GM21576 (cell line): ENCODE data around the gene ELF2.
A peak's percentile ranks its signal among the peaks of the same experiment; 100 is the strongest.
"Not testable (repeated sequence)": the region's sequence is repeated elsewhere in the genome, so short reads cannot be mapped to it uniquely, and the experiment has no call there.

ENCODE experiments used
- ATAC-seq: cut with Tn5 transposase; IDR thresholded peaks from one replicate; pipeline ENCODE4 v1.9.1; 2021; ENCODE audit warnings: mild to moderate bottlenecking, moderate library complexity; ENCODE audit not compliant: unreplicated experiment

The ELF2 gene

DNA sequence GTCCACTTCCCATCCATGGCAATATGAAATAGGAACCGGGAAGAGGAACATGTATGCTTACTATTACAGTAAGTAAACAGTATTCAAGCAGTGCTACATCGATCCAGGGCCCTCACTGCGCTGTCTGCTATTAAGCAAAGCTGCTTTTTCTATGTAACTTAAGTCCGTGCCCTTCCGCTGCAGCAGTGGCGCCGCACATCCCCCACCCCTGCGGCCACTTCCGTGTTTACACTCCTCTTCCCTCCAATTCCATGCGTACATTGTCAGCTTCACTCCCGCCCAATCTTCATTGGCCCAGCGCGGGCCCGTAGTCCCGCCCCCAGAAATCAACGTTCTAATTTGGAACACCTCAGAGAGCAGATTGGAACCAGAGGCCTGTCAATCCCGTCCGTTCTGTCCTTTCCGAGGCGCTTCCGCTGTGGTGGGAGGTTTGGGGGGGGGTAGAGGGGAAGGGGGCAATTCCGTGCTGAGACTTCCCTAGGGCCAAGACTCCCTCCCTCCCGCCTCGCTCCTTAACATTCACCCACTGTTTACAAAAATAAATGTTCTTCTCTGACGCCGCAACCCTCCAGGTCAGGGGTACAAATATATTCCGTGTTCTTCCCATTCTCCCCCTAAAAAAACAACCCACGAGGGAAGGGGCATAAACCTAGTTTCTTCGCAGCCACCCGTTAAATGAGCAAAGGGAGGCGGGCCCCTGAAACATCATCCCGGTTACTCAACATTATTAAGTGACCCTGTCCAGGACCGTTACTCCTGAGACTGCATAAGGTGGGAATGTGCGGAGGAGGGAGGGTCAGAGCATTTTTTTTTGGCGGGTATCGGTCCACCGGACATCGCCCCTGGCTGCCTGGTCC lies 94.0 kb downstream of the ELF2 start:
- peak; percentile 88 for ATAC-seq

DNA sequence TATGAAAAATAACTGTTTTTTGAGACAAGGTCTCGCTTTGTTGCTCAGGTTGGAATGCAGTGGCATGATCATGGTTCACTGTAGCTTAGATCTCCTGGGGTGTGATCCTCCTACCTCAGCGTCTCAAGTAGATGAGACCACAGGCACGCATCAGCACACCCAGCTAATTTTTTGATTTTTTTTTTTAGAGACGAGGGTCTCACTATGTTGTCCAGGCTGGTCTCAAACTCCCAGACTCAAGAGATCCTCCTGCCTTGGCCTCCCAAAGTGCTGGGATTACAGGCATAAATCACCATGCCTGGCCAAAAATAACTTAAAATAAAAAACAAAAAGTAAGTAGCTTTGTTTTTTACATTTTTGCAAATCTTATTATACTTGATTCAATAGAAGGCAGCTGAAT lies 98.1 kb downstream of the ELF2 start:
- no peak for ATAC-seq

DNA sequence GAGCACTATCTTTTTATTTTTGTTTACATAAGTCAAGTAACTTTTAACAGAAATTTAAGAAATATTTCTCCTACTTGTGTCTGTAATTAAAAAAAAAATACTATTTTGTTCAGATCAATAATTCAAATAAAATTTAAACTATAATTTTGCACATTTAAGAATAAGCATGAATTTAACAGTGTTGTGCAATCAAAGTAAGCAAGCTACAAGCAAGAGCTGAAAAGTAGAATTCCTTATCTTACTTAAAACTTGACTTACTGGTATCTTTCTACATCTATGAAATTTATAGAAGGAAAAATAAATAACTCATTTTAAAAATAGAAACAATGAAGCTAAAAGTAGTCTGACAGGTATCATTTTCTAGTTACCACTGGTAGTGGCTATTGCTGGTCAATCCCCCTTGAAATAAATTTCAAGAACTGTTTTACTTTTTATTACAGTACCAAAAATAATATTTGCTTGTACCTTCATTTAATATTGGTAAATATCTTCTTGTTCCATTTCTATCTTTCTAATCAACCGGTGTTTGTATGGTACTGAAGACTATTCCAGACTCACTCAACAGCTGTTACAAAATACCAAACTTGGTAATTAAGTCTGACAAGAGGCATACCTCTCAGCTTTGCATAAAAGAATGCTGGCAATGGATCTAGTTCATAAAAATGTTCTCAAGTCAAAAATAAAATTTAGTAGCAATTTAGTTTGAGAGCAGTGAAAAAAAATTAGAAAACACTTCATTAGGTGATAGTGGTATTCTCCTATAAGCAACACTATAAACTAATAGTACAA lies 99.3 kb downstream of the ELF2 start:
- no peak for ATAC-seq

DNA sequence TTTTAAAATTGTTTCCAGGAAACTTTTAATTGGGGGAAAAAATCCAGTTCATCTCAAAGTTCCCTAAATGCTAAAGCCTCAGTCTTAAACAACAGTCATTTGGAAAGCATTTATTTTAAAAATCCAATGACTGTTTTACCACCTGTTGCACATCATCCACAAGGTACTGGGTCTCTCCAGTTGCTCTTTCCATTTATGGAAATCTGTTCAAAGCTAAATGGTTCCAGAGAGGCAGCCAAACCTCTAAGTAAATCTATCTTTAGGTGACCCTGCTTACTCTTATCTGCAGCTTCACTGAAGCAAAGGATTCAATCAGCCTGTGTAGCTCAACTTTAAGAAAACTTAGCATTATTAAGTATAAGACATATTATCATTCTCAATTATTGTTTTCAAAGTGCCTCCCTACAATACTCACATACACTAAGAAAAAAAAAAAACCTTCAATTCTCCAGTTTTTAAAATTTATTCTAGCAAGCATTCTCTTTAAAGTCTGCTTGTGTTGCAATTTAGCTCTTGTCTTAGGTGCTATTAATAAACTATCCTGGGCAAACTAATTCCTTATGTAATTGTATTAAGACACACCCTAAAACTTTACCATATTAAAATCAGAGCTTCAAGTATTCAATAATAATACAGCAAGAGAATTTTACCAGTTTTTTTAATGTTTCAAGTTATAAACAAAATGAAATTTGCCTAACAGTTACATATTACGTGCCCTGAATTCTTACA lies 100.8 kb downstream of the ELF2 start:
- ATAC-seq = no peak

DNA sequence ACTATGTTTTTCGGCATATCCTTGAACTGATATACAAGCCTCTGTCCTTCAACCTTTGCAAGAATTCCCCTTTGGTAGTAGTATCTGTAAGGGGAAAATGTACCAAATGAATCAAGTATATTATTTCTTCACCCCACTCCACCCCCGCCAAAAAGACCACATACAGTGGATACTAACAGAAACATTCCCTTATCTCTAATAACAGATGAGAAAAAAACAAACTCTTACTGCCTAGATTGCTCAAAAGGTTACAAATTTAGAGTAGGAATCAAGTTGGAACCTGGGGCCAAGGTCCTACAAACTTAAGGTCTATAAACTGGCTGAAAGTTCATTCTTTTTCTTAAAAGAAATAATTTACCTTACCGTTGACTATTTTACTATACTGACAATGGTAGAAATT lies 116.4 kb downstream of the ELF2 start:
- ATAC-seq = no peak

DNA sequence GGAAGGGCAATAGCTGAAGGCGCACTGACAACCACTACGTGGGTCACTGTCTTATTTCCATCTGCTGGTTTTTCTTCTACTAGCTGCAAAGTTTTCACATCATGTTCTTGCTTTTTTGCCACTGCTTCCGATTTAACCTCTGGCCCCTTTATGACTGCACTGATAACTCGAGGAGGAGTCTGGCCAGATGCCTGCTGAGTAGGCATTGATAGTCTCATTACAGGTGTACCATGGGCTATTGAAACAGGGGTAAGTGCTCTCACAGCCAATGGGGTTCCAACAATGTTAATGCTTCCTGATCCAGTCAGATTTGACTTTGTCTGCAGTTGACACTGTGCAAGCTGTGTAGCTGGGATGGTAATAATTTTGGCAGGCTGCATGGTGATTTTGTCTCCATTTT lies 118.0 kb downstream of the ELF2 start:
- ATAC-seq = not testable (repeated sequence)

DNA sequence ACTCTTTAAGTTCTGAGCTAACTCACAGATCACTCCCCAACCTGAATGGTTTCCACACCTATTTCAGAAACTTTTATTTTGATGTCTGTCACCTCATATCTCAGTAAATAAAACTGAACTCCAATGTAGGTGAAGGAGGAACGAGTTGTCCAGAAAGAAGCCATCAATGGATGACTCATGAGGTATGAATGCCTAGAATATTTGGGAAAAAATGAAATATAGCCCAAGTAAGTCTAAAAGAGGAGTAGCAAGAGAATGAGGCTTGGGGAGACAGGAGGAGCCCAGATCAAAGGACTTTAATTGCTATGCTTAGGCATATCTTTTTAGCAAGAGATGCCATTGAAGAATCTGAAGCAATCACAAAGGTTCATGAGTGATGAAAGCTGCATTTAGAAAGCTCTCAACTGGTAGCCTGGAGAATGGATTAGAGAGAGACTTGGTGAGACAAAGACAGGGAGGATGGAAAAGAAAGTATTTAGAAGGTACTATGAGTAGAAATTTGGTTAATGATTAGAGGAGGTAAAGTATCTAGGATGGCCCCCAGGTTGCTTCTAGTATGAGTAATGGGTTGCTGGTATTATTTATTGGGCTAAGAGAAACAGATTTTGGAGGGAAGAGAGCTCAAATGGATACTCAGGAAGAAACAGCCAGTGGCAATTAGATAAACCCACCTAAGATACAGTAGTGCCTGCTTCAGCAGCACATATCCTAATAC lies 122.1 kb downstream of the ELF2 start:
- no peak for ATAC-seq

DNA sequence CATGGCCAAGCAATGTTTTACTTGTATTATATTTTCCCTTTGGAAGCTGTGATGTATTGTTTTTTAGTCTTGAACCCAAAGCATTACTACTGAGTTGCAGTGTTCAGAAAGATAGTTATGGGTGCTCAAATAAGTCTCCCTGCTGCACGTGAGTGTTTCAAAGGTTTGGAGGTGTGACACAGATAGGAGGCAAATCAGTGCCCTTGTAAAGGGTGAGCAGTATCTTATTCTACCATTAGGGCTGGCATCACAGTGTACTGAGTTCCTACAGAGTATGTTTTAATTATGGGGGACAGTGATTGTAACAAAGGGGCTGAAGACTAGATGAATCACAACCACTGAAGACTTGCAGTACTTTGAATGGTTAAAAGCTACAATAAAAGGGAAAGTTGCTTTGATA lies 123.1 kb downstream of the ELF2 start:
- no peak for ATAC-seq

DNA sequence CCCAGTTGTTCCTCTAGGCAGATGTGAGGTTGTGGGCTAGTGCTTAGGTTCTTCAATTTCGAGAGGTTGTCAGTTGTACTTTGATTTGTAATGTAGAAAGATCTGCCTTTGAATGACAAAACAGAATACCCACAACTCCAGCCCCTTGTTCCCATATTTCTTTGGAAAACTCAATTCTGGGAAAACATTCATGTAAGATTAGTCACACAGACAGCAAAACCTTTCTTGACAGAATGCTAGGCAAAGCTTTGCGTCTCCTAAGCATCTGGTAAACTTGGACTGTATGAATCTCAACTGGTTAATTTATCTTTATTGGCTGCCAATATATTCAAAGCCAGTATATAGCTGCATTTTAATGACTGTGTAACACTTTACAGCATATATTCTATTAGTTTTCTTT lies 126.6 kb downstream of the ELF2 start:
- no peak for ATAC-seq

DNA sequence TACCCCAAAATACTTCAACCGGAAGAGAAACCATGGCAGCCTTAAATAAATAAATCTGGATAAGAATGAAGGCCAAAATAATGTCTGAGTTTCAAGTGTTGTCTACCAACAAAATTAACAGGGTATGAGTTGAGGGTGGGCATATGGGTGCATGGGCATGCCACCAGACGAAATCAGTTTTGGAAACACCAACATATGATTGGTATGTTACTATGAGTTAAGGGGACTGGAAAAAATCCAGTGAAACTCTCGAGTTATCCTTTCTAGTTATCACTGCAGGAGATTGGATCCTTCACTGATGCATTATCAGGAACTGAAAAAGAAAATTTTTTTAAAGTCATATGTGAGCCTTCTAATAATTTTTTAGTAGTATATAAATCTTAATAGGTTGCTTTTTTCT lies 129.0 kb downstream of the ELF2 start:
- no peak for ATAC-seq

DNA sequence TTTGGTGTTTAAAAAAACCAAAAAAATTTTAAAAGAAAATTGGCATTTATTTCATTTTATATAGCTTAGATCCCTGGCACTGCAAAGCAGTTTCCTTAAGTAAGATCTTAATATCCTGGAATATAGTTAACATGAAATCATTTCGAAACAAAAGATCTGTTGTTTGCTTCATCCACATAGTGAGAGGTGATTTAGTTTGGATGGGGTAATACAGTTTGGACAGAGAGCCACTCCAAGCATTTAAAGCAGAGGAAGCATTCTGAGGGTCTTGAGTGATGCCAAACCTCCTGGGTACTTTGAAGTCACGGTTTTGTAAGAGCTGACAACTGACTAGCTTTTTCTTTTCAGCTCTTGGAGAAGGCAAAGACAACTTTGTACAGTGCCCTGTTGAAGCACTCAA lies 132.7 kb downstream of the ELF2 start:
- no peak for ATAC-seq

DNA sequence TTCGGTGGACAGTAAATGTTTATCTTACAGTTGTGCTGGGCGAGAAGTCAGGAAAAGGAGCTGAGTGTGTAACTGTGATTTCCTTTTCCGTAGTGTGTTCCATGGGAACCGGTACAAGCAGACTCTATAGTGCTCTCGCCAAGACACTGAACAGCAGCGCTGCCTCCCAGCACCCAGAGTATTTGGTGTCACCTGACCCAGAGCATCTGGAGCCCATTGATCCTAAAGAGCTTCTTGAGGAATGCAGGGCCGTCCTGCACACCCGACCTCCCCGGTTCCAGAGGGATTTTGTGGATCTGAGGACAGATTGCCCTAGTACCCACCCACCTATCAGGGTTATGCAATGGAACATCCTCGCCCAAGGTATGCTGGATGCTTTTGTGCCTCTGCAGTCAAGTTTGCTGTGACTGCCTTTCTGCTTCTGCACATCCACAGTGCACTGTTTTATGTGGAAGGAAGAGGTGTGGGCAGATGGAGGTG lies 134.0 kb downstream of the ELF2 start:
- no peak for ATAC-seq

DNA sequence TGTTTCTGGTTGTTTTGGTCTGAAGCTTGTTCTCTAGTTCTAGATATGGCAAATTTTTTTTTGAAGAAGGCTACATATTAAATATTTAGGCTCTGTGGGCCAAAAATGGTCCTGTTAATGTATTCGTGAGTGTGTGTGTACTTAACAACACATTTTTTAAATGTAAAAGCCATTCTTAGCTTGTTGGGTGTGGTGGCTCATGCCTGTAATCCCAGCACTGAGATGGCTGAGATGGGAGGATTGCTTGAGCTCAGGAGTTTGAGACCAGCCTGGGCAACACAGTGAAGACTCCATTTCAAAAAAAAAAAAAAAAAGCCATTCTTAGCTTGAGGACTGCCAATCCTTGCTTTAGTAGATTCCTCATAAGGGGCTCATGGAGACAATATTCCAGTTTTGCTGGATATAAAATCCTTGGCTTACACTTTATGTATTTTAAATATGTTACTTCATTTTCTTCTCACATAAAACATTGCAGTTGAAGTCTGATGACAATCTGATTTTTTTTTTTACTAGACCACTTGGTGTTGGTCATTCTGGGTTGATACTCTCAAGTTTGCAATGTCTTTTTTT lies 138.1 kb downstream of the ELF2 start:
- no peak for ATAC-seq

DNA sequence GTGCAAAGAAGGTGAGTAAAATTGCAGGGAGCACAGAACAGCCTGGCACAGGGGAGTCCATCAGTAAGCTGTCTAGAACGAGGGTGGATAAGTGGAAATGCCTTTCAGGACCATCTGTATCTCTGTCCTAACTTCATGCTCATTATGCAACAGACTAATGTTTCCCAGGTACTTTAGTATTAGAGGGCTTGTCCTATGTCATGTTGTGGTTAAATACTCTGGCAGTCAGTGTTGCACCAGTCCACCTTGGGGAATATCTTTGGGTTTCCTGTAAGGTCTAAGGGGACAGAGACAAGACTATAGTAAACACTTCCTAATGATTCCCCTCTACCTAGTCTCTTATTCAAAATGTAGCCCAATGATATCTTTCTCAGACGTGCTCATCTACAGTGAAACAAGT lies 140.1 kb downstream of the ELF2 start:
- no peak for ATAC-seq

DNA sequence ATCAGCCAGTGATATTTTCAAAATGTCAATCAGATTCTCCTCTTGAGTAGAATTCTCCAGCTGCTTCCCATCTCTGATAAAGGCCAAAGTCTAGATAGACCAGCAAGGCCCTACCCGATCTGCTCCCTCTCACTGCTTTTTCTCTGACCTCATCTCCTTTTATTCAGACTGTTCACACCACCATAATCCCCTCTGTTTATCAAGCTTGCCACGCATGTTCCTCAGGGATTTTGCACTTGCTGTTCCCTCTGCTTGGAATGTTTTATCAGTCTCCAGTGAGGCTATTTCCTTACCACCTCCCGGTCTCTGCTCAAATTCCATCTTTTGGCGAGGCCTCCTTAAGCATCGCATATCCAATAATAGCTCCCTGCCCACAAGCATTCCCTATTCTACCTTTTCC lies 141.4 kb downstream of the ELF2 start:
- ATAC-seq = no peak

DNA sequence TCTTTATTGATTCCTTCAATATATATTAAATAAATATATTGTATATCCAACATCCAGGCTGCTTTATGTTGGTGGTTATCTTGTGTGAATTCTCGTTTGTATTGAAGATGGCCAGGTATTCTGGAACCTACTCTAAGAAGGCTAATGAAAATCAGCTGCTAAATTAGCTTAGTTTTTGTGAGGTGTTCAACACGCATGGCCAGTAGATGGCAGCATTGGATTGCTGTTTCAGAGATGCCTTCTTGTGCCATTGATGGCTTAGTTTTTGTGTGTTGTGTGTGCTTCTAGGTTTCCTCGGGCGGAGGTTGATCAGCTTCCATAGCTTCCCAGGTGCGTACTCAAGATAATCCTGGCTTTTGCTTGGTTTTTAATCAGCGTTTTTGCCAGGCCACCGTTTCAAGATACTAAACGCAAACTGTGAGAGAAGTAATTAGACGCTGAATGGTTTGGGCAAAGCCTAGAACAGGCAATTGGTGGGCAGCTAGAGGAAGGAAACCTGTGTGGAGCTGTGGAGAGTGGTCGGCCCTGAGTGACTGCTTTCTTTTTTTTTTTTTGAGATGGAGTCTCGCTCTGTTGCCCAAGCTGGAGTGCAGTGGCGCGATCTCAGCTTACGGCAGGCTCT lies 146.3 kb downstream of the ELF2 start:
- peak; percentile 80 for ATAC-seq

DNA sequence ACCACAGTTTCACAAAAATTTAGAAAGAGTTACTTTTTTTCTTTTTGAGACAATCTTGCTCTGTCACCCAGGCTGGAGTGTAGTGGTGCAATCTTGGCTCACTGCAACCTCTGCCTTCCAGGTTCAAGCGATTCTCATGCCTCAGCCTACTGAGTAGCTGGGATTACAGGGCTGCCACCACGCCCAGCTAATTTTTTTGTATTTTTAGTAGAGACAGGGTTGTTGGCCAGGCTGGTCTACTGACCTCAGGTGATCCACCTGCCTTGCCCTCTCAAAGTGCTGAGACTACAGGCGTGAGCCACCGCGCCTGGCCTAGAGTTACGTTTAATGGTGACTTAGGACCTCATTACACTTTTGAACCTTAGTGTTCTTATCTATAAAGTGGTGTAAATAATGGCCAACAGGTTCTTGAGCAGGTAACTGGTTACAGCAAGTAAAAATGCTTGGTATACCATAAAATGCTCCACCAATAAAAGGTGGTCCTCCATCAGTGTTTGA lies 147.1 kb downstream of the ELF2 start:
- ATAC-seq = not testable (repeated sequence)

DNA sequence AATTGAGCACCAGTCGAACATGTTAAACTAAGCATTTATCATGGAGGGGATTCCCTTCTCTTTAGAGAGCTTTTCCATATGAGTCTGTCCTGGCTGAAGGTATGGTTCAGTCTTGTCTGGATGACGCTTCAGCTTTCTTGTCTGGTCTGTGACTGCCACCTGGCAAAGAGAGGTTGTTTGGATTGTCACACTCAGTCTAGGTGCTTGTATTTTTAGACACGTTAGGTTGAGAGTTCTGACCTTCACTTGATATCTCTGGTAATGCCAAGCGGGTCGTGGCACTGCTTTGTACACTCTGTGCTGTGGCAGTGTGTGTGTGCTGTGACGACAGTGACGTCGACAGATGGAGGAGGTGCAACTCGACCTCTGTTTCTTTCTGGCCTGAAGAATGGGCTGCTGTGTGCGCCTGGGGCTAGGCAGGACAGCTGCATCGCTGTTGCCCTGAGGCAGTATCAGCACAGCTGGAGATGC lies 148.8 kb downstream of the ELF2 start:
- ATAC-seq = no peak

DNA sequence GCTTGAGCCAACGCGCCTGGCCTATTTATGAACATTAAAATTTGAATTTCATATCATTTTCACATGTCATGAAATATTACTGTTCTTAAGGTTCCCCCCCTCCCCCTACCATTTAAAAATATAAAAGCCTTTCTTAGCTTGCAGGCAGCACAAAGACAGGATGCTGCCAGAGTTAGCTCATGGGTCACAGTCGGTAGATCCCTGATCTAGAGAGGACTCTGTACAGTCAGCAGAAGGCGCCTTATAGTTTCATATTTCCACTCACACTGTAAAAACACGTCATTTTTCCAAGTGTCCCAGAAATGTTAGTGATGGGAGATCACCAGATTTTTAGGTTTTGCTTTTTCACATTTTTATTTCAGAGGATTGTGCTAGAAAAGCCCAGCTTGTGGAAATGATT lies 149.2 kb downstream of the ELF2 start:
- ATAC-seq = no peak

DNA sequence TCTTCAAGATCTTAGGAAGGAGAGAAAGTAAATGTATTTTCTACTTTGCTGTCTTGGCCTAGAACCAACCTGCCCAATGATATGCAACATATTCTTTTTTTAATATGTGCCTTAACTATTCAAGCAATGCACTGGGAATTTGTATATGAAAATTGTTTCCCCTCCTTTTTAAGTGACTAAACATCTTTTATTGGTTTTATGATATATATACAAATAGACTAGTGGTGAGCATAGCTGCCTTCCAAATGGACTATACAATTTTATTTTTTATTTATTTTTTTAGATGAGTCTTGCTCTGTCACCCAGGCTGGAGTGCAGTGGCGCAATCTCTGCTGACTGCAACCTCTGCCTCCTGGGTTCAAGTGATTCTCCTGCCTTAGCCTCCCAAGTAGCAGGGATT lies 151.2 kb downstream of the ELF2 start:
- ATAC-seq = no peak
